Measurements from ENCODE around the gene PPP2R2C.

The PPP2R2C gene

GRCh38 chr4:6298852-6299251 lies 173.6 kb downstream of the PPP2R2C start:
- DNase-seq, result no peak

- no peak for DNase-seq
Observed at GRCh38 chr4:6298035-6298434, 174.4 kb downstream of the PPP2R2C start.

DNA sequence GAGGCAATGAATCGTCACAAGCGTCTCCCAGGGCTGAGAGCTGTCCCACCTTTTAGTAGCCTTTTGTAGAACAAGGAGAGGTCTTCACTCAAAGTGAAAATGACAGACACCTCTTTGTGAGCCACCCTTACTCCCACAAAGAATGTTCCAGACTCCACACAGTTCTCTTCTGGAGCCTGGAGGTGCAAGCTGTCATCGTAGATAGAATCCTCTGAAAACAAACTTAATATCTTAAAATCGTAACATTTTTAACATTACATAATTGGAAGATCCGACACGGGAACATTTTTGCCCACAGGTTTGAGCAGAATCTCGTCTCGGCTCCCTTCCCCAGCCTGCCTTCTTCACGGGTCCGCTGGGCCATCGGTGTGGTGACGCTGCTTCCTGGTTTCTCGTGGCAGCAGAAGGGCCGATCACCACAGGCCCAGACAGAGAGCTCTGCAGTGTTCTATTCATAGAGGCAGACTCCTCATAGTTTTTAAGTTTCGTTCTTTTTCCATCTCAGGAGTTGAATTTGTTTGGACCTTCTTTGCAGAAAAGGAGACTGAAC lies 175.1 kb downstream of the PPP2R2C start:
- DNase-seq, result no peak

GRCh38 chr4:6296026-6296425 lies 176.4 kb downstream of the PPP2R2C start:
- DNase-seq, result no peak

GRCh38 chr4:6295495-6295894 lies 176.9 kb downstream of the PPP2R2C start:
- no peak for DNase-seq

GRCh38 chr4:6294705-6295421 lies 177.6 kb downstream of the PPP2R2C start:
- DNase-seq, result no peak

DNA sequence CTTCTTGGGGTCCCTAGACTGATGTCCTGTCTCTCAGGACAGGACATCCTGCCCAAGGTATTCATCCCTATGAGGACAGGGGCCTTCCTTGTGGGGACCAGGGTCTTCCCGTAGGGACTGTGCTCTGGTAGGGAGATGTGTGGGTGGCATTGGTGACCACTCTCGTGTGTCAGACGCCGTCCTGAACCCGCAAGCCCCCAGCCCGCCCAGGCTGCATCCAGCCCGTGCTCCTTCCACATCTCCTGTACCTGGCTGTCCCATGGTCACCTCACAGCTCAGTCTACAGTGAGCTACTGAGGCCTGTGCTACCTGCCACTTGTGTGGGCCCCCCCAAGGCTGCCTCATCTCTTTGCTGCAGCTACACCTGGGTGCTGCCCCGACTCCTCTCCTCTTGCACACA lies 178.8 kb downstream of the PPP2R2C start:
- no peak for DNase-seq

- no peak for DNase-seq
Observed at GRCh38 chr4:6293097-6293445, 179.3 kb downstream of the PPP2R2C start.

DNA sequence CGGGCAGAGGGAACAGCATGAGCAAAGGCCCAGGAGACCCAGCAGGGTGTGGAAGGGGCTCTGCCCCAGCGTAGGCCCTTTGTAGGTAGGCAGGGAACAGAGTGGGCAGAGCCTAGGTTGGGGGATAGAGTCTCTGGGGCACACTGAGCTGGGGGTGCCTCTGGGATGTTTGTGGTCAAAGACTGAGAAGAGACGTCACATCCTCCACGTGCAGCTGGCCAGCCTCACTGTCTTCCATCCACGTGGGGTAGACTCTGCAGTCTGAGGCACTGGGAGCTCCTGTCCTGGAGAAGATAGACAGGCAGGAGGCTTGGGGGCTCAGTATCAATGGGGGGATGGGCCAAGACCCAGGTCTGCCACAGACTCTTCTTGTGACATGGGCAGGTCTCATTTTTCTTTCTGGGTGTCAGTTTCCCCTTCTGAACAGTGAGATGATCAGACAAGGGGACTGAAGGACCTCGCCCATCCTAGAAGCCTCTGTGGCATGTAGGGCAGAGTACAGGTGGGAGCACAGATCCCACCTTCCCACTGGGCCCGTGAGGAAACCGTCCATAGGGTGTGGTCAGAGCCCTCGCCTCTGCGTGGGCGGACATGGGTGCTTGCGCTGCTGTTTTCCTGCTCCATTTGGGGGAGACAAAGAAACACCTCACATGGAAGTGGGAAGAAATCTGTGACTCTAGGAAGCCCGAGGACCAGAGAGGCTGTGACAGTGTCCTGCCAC lies 179.9 kb downstream of the PPP2R2C start:
- no peak for DNase-seq

GRCh38 chr4:6291784-6292297 lies 180.6 kb downstream of the PPP2R2C start:
- DNase-seq, result no peak

- DNase-seq, result no peak
Observed at GRCh38 chr4:6290769-6291547, 181.5 kb downstream of the PPP2R2C start.

GRCh38 chr4:6290256-6290655 lies 182.2 kb downstream of the PPP2R2C start:
- no peak for DNase-seq

DNA sequence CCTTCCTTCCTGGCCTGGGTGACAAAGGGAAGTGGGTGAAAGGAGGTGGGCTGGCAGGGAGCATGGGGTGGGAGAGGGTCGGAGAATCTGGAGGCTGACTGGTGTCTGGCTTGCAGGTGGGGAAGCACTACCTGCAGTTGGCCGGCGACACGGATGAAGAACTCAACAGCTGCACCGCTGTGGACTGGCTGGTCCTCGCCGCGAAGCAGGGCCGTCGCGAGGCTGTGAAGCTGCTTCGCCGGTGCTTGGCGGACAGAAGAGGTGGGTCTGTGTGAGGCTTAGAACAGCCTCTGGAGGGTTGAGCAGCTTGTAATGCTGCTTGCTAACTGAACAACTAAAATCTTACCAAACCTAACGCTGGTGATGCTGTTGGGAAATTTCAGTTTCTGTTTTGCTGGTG lies 183.5 kb downstream of the PPP2R2C start:
- no peak for DNase-seq

GRCh38 chr4:6288342-6288741 lies 184.1 kb downstream of the PPP2R2C start:
- DNase-seq, result no peak

DNA sequence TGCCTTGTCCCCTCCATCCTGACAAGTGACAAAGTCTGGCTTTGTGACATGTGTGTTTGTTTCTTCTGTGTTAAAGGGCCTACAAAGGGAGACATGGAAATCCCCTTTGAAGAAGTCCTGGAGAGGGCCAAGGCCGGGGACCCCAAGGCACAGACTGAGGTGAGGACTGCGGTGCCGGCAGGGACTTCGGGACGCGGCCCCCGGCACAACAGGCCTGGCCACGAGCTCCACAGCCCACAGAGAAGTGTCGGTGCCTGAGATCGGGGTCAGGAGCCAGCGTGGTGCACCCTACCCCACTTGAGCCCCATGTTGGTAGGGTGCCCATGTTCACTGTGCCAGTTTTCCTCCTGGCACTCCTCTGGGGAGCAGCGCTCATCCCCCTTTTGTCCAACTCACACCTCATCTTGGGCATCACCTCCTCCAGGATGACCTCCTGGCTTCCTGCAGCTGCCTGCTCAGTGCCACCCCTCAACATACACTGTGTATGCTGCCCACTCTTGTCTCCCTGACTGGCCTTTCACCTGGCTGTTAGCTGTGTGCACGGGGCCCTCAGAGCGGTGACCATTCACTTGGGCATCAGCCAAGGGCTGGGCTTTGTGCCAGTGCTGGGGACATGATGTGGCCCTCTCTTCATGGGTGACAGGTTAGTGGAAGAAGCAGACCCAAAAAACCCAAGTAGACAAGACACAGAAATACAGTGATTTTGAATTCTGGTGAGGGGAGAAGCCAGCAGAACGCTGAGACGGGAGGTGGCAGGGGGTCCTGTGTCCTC lies 185.2 kb downstream of the PPP2R2C start:
- no peak for DNase-seq

DNA sequence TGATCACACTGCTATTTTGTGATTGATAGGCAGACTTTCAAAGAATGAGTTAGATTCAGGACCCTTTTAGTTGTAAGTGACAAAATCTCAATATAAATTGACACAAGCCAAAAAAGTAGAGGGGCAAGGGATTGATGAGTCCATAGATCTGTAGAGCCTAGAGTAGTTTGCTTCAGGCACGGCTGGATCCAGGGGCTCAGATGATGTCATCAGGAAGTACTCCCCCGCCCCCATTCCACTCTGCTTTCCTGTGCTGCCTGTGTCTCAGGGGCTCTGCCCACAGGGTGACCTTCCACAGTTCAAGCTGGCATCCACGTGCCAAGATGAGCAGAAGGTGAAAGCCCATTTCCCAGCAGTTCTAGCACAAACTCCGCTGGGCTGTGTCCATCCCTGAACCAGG lies 189.1 kb downstream of the PPP2R2C start:
- no peak for DNase-seq

DNA sequence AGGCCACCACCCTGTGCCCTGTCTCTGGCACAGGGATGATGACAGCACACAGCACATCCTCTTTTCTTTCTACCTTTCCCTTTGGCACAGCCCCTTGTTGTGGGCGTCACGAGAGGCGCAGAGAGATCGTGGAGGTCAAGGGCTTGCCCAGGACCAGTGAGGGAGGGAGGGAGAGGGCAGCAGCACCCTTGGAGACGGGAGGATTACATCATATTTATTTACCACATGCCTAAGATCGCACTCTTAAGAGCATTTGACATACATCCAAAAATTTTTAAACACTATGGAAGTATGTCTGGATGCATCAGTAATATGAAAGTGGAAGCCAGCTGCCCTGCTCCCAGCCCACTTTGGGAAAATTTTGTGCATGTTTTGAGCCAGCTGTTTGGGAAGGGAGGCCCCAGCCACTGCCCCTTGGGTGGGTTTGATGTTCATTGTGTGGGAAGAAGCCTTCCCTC lies 190.1 kb downstream of the PPP2R2C start:
- DNase-seq, result no peak

GRCh38 chr4:6281436-6282313 lies 190.7 kb downstream of the PPP2R2C start:
- no peak for DNase-seq

DNA sequence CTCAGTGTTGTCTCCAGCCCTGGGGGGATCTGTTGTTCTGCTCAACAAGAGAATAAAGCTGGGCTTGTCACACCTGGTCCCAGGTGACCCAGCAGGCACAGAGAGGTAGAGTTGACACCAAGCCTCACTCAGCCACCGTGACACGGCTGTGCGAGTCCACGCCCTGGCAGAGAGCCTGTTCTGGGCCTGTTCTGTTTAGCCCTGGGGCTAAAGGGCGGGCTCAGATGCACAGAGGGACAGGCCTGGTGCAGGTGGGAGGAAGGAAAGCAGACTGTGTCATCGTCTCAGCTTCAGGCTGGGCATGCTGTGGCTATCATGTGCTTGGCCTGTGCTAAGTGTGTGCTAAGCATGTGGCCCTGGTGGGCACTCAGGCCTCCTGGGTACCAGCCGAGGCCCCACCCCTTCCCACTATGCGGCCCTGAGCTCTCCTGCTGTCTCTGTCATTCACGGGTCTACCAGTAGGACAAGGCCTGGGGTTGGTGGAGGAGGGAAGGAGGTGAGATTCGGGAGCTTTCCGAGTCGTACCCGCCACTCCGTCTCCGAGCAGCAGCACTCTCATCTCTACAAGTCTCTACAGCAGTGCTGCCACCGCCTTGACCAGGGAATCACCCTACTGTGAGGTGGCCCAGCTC lies 191.9 kb downstream of the PPP2R2C start:
- DNase-seq, result no peak

DNA sequence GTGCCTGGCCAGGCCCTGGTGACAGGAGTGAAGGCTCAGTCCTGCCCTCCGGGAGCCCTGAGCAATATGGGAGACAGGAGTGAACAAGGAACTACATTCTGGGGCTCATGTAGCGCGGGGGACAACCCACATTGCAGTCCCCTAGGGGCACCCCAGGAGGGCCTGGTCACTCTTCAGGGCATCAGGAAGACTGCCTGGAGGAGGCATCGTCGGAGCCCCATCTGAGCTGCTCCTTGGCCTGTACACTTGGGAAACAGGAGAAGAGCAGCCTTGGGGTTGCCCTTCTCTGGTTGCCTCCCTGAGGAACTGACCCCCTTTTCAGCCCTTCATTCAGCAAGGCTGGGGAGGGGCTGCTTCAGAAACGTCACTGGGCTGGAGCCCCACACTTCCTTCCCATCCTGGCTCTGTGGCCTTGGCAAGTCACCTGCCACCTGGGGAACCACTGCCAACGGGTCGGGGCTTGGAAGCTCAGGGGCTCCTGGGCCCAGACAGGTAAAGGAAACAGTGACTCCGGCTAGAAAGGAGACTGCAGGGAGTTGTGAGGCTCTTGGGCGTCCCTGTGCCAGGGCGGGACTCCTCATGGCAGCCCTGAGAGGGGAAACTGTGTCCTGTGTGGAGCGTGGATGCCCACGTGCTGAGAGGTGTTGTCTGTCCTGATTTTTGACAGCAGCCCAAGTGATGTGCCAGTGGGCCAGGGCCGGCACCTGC lies 192.7 kb downstream of the PPP2R2C start:
- no peak for DNase-seq

Measured in NCI-H345 (cell line).